GM19035 (cell line): ENCODE measurements around the gene TDRD10.

ENCODE experiments used
- ATAC-seq: cut with Tn5 transposase; IDR thresholded peaks from one replicate; pipeline ENCODE4 v1.9.1; 2021; ENCODE audit not compliant: unreplicated experiment

TDRD10 gene

DNA sequence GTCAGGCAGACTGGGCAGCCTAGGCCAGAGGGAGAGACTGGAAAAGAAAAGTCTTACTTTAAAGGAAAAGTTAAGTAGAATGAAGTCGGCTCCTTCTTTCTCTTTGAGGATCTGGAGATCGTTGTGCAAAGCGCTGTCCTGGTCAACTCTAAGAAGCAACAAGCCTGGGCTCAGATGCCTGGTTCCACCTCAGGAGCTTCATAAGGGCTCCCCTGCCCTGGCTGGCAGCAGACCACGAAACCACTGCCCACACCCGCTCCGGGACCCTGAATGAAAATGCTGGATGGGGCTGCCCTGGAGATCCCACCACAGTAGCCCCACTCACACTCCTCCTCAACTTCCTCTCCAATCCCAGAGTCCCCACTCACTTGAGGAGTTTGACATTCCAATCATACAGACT is 50.0 kb downstream of the TDRD10 start:
- ATAC-seq, result no peak

DNA sequence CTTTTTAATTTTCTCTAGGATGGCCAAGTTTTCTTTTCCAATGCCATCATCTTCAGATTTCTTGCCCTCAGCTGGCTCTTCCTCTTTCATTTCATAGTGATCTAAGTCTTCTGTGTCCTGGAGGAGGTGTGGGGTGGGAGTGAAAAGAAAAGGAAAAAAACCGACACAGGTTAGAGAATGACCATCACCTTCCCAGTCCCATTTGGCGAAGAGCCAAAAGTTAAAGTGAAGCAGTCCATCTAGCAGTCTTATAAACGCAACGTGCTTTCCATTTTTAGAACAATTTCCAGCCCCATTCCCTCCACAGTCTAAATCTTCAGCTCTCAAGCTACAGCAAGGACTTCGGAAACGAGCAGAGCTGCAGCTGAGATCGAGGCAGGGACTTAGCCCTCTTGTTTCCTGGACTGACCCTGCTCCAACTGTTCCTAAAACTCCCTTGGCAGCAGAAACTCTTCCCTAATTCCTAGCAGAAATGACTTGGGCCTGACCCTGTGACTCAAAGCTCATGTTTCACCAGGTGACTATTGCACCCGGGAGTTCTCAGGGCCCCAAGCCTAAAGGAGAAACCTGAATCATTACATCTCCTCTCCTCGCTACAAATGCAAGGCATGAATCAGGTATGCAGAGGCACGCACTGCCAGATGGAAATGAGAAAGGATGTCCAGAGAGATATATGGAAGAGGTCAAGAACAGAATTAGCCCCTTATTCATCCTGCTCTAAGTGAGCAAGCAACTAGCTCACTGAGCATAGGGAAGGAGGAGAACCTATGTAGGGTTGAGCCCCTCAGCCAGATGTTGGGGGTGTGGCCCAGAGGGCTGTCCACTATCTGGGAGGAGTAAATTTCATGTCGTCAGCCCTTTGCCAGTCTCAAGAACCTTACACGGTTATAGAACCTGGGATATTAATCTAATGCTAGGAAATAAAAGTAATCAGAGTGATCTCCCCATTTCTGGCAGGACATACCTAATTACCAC is 51.3 kb downstream of the TDRD10 start:
- no peak for ATAC-seq

DNA sequence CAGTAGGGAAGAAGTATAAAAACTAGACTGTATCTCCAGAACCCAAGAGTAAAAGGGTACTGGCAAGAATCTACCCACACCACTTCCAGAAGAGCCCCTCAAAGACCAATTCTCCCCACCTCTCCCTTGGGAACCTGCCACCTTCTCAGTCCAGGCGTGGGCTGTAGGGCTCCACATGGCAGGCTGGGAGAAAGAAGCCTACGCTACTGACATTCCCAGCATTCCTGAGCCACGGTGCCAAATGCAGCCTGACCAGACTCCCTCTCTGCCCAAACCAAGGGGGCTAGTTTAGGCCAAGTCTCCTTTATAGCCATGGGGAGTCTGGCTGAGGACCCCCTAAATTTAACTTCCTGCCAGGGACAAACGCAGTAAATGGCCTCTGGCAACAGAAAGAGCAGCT is 54.4 kb downstream of the TDRD10 start:
- ATAC-seq, result no peak

DNA sequence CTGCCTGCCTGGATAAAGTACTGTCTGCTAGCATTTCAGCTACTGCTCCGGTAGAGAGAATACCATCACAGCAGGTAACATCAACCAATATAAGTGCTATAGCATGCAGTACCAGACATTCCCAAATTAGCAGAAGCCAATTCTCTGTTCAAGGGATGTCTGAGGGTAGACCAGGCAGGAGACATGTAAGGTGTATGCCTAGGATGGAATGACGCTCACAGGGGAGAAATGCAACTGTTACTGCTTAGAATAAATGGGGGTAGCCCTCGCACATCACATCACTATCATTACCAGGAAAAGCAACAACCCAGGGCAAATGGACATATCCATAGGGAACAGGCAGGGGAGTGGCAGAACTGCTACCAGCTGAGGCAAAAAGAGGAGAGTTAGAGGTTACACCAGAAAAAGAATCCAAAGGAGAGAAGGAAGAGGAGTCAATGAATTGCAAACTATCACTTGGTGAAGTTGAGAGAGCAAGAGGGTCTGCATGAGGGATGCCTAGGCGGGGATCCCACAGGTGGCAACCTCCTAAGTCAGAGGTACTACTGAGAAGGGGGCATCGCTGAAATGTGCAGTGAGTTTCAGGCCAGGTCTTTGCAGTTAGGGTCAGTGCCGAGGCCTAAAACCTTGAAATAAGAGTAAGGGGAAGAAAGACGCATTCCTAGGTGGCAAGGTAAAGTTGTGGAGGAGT is 55.4 kb downstream of the TDRD10 start:
- no peak for ATAC-seq

DNA sequence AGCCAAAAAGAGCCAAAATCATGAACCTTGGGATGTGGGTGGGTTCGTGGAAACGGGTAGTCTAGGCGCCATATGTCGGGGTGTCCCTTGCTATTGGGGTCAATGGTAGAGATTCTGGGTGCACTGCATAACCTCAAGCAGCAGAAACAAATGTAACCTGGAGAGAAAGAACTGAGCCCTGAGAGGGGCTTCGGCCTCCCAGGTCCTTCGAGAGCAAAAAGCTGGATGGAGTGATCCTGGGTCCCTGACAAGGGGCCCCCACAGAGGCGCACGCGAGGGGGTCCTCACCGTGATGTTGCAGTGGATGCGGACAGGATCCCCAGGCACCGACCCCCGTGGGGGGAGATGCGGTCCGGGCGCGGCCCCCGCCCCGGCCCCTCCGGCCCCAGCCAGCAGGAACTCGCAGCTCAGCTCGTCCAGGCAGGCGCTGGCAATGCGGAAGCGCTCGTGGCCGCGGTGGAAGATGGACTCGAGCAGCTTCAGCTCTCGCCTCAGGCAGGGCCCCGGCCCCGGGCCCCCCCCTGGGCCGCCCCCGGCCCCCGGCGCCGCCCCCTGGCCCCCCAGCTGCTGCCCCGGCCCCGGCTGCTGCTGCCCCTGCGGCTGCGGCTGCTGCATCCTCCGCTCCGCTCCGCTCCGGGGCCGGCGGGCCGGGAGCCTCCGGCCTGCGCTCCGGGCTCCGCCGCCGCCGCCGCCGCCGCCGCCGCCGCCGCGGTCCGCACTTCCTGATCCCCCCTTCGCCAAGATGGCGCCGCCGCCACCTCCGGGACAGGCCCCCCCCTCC is 56.1 kb downstream of the TDRD10 start, which contains the start of gene UBE2Q1:
UBE2Q1 (minus strand) TSS at position 724 of the 781 bp plus-strand sequence; CDS start at position 615, 109 bp downstream.
- peak; percentile 17 for ATAC-seq

DNA sequence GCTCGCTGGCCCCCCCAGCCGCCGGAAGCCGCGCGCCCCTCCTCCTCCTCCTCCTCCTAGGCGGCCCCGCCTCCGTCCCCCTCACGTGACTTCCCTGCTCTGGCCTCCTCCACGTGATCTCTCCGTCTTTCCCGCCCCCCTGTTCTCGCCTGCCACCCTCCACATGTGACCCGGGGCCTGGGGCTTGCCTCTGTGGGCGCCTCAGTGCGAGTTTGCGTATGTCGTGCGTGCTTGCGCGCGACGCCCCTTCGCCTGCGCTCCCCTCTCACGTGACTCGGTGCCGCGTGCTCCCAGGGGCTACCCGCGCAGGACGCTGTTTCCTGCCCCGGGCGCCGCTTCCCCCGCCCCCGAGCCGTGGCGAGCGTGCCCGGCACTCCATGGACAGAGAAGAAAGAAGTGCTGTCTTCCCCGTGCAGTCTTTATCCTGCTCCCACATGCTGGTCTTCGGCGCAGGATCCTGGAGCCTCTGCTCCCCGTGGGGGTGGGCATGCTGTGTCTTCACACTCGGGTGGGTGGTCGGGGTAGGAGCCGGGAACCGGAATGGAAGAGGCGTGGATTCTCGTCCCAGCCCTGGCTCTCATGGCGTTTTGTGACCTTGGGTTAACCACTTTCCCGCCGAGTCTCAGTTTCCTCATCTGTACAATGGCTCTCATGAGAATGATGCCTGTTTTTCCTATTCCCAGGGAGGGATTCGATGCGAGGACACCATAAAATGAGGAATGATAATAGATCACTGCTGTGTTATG is 56.9 kb downstream of the TDRD10 start:
- peak; percentile 87 for ATAC-seq

DNA sequence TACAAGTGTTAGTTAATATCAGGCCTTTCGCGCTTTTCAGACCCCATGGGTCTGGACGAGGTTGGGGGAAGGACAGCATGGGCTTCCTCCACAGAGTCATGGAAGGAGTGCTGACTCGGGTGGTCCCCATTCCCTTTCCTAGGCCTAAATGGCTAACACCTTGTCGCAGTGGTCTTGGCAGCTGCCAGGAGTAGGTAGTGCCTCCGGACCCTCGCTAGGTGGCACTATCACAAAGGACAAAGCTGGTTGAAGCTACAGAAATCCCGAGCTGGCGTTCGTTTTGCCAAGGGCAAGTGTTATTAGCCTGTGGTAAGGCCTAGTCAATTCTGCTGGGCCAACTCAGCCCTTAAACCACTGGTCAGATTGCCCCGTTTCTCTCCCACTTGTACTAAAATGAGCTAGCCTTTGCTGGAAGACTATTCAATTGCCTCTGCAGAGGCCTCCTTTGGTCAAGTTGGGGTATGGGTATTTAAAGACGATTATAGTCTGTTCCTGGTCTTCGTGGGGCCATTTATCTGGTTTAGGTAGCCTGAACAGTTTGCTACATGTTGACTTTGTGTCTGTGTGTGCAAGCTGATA is 57.5 kb downstream of the TDRD10 start:
- ATAC-seq, result peak; percentile 42

DNA sequence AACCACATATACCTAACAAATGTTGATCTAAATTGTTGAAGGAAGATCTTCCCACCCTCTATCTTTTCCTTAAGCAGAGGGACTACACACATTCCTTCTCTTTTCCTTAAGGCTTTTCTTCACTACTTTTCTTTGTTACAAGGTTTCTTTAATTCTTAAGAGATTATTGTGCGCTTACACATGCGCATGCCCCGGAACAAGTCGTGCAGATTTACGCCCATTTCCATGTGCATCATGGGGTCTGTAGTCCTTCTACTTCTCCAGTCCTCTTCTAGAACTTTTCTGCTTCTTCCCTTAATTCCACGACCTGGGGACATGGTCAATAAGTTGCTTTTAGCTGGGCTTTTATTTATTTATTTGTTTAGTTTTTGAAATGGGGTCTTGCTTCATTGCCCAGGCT is 63.9 kb downstream of the TDRD10 start:
- no peak for ATAC-seq

DNA sequence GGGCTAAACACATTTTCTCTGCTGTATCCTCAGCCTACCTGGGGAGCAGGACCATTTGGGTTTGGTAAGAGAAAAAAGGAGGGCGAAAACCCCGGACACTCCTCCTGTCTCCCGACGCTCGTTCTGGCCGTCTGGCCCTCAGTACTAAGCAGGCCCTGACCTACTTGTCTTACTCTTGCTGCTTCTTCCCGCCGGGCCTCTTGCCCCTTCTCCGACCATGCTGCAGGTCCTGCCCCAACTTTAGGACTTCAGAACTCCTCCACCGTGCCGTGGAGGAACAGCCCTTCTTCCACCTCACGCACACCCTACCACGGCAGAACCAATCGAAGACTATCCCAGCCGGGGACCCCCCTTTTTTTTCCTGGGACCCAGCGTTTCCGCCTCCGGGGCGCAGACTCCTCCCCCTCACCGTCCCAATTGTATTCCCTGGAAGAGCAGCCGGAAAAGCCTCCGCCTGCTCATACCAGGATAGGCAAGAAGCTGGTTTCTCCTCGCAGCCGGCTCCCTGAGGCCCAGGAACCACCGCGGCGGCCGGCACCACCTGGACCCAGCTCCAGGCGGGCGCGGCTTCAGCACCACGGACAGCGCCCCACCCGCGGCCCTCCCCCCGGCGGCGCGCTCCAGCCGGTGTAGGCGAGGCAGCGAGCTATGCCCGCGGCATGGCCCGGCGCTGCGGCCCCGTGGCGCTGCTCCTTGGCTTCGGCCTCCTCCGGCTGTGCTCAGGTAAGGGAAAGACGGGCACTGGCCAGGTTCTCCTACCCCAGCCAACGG is 65.6 kb downstream of the TDRD10 start, which contains the start of gene CHRNB2:
CHRNB2 (plus strand) TSS at position 393 of the 771 bp plus-strand sequence; CDS start at position 660, 267 bp downstream.
- ATAC-seq, result no peak

DNA sequence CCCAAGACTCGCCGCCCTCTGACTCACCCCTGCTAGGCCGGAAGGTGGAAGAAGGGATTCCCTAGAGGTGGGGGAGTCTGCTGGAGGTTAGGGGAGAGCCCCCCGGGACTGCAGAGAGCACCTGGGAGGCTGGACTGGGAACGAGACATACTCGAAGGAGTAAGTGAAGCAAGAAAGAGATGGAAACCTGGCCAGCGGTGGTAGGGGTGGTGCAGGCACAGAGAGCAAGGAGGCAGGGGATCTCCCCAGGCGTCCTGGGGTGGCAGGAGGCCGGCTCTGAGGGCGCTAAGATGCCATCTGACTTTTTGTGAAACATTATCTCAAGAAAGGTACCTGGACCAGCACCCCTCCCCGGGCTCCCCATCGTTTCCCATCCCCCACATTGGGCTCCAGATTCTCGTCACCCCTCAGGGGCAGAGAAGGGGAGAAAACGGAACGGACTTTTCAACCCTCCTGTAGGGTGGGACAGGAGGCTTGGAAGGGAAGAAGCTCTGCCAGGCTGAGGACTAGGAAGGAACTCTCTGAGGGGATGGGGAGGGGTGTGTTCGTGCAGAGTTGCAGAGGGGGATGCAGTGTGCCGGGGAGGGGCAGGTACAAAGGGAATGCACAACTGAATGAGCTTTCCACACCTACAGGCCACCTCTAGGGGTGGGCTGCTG is 66.3 kb downstream of the TDRD10 start:
- no peak for ATAC-seq

DNA sequence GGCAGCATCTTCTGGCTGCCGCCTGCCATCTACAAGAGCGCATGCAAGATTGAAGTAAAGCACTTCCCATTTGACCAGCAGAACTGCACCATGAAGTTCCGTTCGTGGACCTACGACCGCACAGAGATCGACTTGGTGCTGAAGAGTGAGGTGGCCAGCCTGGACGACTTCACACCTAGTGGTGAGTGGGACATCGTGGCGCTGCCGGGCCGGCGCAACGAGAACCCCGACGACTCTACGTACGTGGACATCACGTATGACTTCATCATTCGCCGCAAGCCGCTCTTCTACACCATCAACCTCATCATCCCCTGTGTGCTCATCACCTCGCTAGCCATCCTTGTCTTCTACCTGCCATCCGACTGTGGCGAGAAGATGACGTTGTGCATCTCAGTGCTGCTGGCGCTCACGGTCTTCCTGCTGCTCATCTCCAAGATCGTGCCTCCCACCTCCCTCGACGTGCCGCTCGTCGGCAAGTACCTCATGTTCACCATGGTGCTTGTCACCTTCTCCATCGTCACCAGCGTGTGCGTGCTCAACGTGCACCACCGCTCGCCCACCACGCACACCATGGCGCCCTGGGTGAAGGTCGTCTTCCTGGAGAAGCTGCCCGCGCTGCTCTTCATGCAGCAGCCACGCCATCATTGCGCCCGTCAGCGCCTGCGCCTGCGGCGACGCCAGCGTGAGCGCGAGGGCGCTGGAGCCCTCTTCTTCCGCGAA is 69.4 kb downstream of the TDRD10 start:
- no peak for ATAC-seq

DNA sequence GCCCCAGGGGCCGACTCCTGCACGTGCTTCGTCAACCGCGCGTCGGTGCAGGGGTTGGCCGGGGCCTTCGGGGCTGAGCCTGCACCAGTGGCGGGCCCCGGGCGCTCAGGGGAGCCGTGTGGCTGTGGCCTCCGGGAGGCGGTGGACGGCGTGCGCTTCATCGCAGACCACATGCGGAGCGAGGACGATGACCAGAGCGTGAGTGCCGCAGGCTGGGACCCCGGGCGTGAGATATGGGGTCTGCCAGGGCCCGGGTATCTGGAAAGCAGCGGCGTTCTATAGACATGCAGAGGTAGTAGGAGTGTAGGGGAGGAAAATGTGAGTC is 69.9 kb downstream of the TDRD10 start:
- no peak for ATAC-seq

DNA sequence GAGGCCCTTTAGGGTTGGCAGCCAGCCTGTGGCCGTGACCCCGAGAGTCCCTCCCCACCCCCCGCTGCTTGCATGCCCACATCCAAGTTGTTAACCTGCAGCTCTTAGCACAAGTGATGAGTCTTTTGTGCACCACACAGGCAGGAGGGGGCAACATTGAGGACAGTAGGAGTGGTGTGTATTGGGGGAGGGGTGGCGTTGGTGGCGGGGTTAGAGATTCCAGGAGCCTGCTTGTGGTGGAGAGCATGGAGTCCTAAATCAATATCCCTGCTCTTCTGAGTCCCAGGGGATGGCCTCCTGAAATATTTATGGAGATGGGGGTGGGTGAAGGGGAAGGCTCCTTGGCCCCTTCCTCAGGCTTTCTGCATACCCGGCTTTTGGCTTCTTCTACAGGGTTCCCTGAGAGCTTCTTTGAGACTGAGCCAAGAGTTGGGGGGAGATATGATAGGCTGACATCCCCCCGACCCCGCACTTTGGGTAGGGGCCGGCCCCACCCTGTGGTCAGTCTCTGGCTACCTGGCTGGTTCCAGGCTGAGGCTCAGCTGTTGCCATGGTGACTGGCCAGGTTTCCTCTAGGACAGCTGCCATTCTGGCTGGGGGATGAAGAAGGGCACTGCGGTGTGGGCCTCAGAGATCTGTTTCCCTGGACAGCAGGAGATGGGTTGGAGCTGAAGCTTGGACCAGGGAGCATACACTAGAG is 70.6 kb downstream of the TDRD10 start:
- ATAC-seq, result no peak

DNA sequence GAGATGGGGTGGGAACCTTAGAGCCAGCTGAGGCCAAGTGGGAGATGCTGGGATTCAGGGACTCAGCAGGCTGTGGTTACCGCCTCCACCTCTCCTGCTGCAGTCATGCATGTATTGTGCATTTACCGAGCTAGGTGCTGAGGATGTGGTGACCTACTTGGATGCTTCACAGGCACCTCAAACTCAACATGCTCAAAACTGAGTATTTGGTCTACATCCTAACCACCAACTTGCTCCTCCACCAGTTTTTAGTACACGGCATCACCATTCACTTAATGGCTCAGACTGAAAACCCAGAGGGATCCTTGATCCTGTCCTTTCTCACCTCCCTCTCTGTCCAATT is 71.1 kb downstream of the TDRD10 start:
- ATAC-seq, result no peak

DNA sequence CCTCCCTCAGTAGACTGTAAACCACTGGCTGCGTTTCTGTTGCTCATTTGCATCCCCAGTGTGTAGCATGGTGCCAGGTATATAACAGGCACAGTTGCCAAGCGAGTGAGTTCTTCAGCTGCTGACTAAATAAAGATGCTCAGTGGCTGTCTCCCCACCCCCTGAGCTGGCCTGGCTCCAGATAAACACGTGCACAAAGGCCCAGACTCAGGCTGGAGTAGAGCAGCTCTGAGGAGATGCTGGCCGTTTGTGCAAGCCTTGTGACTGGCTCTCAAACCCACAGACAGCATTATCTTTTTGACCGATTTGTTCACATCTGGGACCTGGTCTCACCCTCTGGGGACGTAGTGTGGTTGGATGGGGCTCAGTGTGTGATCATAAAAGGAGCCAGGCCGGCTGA is 72.7 kb downstream of the TDRD10 start:
- no peak for ATAC-seq

DNA sequence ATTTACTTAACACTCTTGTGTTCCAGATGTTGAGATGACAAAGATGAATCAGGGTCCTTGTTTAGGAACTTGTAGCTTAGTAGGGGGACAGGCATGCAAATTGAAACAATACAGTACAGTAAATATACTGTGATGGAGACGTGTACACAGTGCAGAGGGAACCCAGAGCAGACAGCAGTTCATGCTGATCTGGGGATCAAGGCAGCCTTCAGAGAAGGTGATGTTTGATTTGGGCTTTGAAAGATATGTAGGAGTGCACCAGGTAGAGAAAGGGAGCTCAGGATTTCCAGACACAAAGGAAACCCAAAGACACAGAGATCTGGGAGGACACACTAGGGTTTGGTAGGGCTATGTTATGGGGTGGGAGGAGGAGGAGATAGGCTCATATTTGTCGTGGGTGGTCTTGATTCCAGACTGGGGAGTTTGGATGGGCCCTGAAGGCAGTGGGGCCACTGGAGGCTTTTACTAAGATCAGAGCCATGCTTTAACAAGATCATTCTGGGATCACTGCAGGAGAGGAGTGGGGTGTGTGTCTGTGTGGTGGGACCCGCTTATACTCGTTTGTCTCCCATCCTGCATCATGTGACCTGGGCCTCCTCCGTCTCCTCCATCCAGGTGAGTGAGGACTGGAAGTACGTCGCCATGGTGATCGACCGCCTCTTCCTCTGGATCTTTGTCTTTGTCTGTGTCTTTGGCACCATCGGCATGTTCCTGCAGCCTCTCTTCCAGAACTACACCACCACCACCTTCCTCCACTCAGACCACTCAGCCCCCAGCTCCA is 73.3 kb downstream of the TDRD10 start:
- ATAC-seq, result no peak

DNA sequence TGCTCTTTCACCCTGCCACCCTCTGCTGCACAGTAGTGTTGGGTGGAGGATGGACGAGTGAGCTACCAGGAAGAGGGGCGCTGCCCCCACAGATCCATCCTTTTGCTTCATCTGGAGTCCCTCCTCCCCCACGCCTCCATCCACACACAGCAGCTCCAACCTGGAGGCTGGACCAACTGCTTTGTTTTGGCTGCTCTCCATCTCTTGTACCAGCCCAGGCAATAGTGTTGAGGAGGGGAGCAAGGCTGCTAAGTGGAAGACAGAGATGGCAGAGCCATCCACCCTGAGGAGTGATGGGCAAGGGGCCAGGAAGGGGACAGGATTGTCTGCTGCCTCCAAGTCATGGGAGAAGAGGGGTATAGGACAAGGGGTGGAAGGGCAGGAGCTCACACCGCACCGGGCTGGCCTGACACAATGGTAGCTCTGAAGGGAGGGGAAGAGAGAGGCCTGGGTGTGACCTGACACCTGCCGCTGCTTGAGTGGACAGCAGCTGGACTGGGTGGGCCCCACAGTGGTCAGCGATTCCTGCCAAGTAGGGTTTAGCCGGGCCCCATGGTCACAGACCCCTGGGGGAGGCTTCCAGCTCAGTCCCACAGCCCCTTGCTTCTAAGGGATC is 74.0 kb downstream of the TDRD10 start:
- no peak for ATAC-seq
